Endothelial cell of umbilical vein (primary cell): ENCODE data around the gene C6orf58. TPM values are rescaled to one million over a fixed set of nuclear protein-coding genes. Genes with fewer than 3 reads are reported as not detected.

ENCODE experiments used
- BruUV-seq: library from RNA; stranded (reverse); fragments of 400-500 nt; replicated peaks from 2 replicates; lab custom pipeline; 2021; lab: Mats Ljungman, UMichigan
- CTCF ChIA-PET: fragments of 300-600, 350-600 bp; sonication (Branson Sonifier 250); formaldehyde crosslinking; loops from one replicate; lab custom pipeline; 2021; ENCODE audit warnings: antibody characterized with exemption, inconsistent platforms; lab: Charles Lee
- POLR2A ChIA-PET: fragments of 300-600, 350-600 bp; sonication (Branson Sonifier 250); formaldehyde crosslinking; loops from one replicate; lab custom pipeline; 2021; ENCODE audit warnings: antibody characterized with exemption, inconsistent platforms; lab: Charles Lee
- DNase-seq: peaks from one replicate; pipeline ENCODE4 v3.0.0-alpha.2; 2011; ENCODE audit warnings: low read depth, low spot score
- FAIRE-seq: peaks from 2 replicates; lab custom pipeline; 2011; peaks lifted over from hg19 to GRCh38; lab: Jason Lieb, UNC
- H2AFZ ChIP-seq: 2 replicates; pipeline ENCODE4 v1.6.0; 2012; ENCODE audit warnings: low read depth, low read length, control low read depth, inconsistent platforms
- H3K27ac ChIP-seq: 2 replicates; pipeline ENCODE4 v1.5.1; 2011; ENCODE audit warnings: low read depth, mild to moderate bottlenecking, control low read depth, low read length, moderate library complexity; ENCODE audit not compliant: insufficient read depth
- H3K27me3 ChIP-seq, 2 experiments: 2 replicates each; pipeline versions ENCODE4 v1.6.0 to v1.6.1; 2011; ENCODE audit warnings: low read length in 2 of 2, mixed read lengths in 1 of 2; ENCODE audit not compliant: control insufficient read depth in 2 of 2, insufficient read depth in 2 of 2
- H3K36me3 ChIP-seq, 2 experiments: 2 replicates in 1 of 2; 3 replicates in 1 of 2; pipeline ENCODE4 v1.5.1; 2011; ENCODE audit warnings: low read length in 2 of 2, mild to moderate bottlenecking in 1 of 2, moderate library complexity in 1 of 2; ENCODE audit not compliant: control insufficient read depth in 2 of 2, insufficient read depth in 2 of 2; ENCODE audit errors: extremely low read depth in 1 of 2
- H3K4me1 ChIP-seq: 3 replicates; pipeline ENCODE4 v1.5.1; 2011; ENCODE audit warnings: mild to moderate bottlenecking, low read length; ENCODE audit not compliant: control insufficient read depth, insufficient read depth; ENCODE audit errors: extremely low read depth
- H3K4me2 ChIP-seq: 2 replicates; pipeline ENCODE4 v1.6.1; 2011; ENCODE audit warnings: low read length, control low read depth, mixed read lengths; ENCODE audit not compliant: insufficient read depth
- H3K4me3 ChIP-seq, 3 experiments: fragments of 200-600 bp in 1 of 3; sonication (generic), shearing (Covaris generic) in 1 of 3; replicated peaks in 1 of 3; 2 replicates each; pipeline ENCODE4 v1.5.1; 2011 to 2016; ENCODE audit warnings: control low read depth in 3 of 3, low read length in 3 of 3, mild to moderate bottlenecking in 2 of 3, inconsistent platforms in 1 of 3, low read depth in 1 of 3, moderate library complexity in 1 of 3; ENCODE audit not compliant: insufficient read depth in 1 of 3
- H3K79me2 ChIP-seq: 2 replicates; pipeline ENCODE4 v1.6.0; 2012; ENCODE audit warnings: low read length, inconsistent platforms; ENCODE audit not compliant: control insufficient read depth, insufficient read depth
- H3K9ac ChIP-seq: replicated peaks from 2 replicates; pipeline ENCODE3; 2011; ENCODE audit warnings: low read length, control low read depth; ENCODE audit not compliant: insufficient read depth; ENCODE audit errors: extremely low read depth
- H3K9me1 ChIP-seq: replicated peaks from 3 replicates; pipeline ENCODE4 v1.6.0; 2011; ENCODE audit warnings: mild to moderate bottlenecking, low read length; ENCODE audit not compliant: control insufficient read depth, insufficient read depth; ENCODE audit errors: extremely low read depth
- H3K9me3 ChIP-seq: replicated peaks from 2 replicates; pipeline ENCODE4 v1.5.1; 2012; ENCODE audit warnings: low read length, inconsistent platforms; ENCODE audit not compliant: control insufficient read depth, insufficient read depth
- H4K20me1 ChIP-seq: replicated peaks from 2 replicates; pipeline ENCODE3; 2011; ENCODE audit warnings: mild to moderate bottlenecking, low read length; ENCODE audit not compliant: control insufficient read depth, insufficient read depth; ENCODE audit errors: extremely low read depth
- EZH2 ChIP-seq: IDR thresholded peaks from 2 replicates; pipeline ENCODE4 v1.6.1; 2012; ENCODE audit warnings: borderline replicate concordance, low read depth, mild to moderate bottlenecking, moderate library complexity, low read length, inconsistent platforms; ENCODE audit not compliant: severe bottlenecking
- FOS ChIP-seq: IDR thresholded peaks from 2 replicates; pipeline ENCODE4 v1.6.1; 2011; ENCODE audit warnings: mild to moderate bottlenecking, low read length, moderate library complexity, borderline replicate concordance; ENCODE audit not compliant: insufficient read depth
- GATA2 ChIP-seq: IDR thresholded peaks from 2 replicates; pipeline ENCODE4 v1.7.0; 2011; ENCODE audit warnings: low read depth, mild to moderate bottlenecking, moderate library complexity, mixed read lengths, low read length; ENCODE audit not compliant: insufficient read length, insufficient read depth
- JUN ChIP-seq: IDR thresholded peaks from 2 replicates; pipeline ENCODE4 v1.6.1; 2011; ENCODE audit warnings: borderline replicate concordance, low read depth; ENCODE audit not compliant: insufficient read length, insufficient read depth
- MAX ChIP-seq: IDR thresholded peaks from 2 replicates; pipeline ENCODE4 v1.6.1; 2011; ENCODE audit not compliant: insufficient read depth, insufficient read length
- MYC ChIP-seq: IDR thresholded peaks from one replicate; pipeline ENCODE4 v1.6.1; 2011; ENCODE audit warnings: mild to moderate bottlenecking, low read depth, low read length
- POLR2A ChIP-seq: IDR thresholded peaks from 2 replicates; pipeline ENCODE4 v1.6.1; 2012; ENCODE audit warnings: low read depth, mild to moderate bottlenecking, control low read depth, low read length
- POLR2AphosphoS5 ChIP-seq: IDR thresholded peaks from 2 replicates; pipeline ENCODE4 v1.6.1; 2012; ENCODE audit warnings: low read depth, mild to moderate bottlenecking, control low read depth, low read length, moderate library complexity; ENCODE audit not compliant: insufficient read depth
- dilution Hi-C: fragments of 300-500 bp; cut with MboI; formaldehyde crosslinking; loops from one replicate; pipeline ENCODE4 v1.15.0; 2019; ENCODE audit warnings: low sequenced_read_pairs; ENCODE audit not compliant: extremely low pct_ligation_motif_present
- intact Hi-C: fragments of 100-400 bp; cut with micrococcal nuclease; formaldehyde crosslinking; loops from one replicate; pipeline ENCODE4 v1.10.0; 2022
- polyA plus RNA-seq, 4 experiments: library from polyadenylated mRNA; depleted of rRNA in 3 of 4; stranded (reverse) in 3 of 4; unstranded in 1 of 4; fragments of >200 nt; gene quantifications; 2 replicates each; pipeline versions ENCODE4 v1.2.1 to v1.2.3, GENCODE V29; 2011 to 2012; ENCODE audit warnings: missing spikeins in 1 of 4
- total RNA-seq: library from RNA; stranded (reverse); gene quantifications from 2 replicates; pipeline ENCODE4 v1.2.3, GENCODE V29; 2021
- TF ChIP-seq, protein P1 (sequence below), 2 donors: IDR thresholded peaks; 1 replicate in 1 of 2; 2 replicates in 1 of 2; pipeline ENCODE4 v1.5.1; 2011; ENCODE audit warnings: low read length in 2 of 2, mild to moderate bottlenecking in 2 of 2, moderate library complexity in 2 of 2, control low read depth in 1 of 2, inconsistent platforms in 1 of 2, low read depth in 1 of 2; ENCODE audit not compliant: insufficient read depth in 1 of 2; ENCODE audit errors: extremely low read depth in 1 of 2

Gene C6orf58
- total and polyA plus RNA-seq, 2 donors (not counting 3 experiments of a cell fraction or from before 2014, with no cell fraction given), result not detected

- FAIRE-seq, result no peak
These were observed 10.9 kb downstream of the C6orf58 start for GRCh38 chr6:127587875-127588274.

More at GRCh38 chr6:127587875-127588274, 10.9 kb downstream of the C6orf58 start:
- ChIA-PET POLR2A (no interaction called here), CTCF (interaction anchor here (0.6 kb wide), 1 partner anchor 54 kb away, joined by 3 read pairs; no protein-coding TSS in a partner anchor)
- Histone ChIP-seq H3K4me1 (no peaks in the 10 kb centered on the region), H3K27me3 (peaks cover 2 to 8% of the 10 kb centered on the region in 2 experiments), H2AFZ (no peak overlapping the region), H3K4me3 (no peak overlapping the region), H4K20me1 (no peaks in the 10 kb centered on the region), H3K36me3 (no peaks in the 10 kb centered on the region), H3K79me2 (no peaks in the 10 kb centered on the region), H3K27ac (no peak overlapping the region), H3K9me3 (no peaks in the 10 kb centered on the region), H3K9me1 (no peaks in the 10 kb centered on the region), H3K4me2 (no peak overlapping the region), H3K9ac (no peak overlapping the region)
- no TSS peak for BruUV-seq
- TF ChIP-seq FOS (no peak), GATA2 (no peak), EZH2 (no peak), JUN (no peak), MYC (no peak), POLR2A (no peak), POLR2AphosphoS5 (no peak), MAX (no peak)
- TF ChIP-seq, protein P1, sequence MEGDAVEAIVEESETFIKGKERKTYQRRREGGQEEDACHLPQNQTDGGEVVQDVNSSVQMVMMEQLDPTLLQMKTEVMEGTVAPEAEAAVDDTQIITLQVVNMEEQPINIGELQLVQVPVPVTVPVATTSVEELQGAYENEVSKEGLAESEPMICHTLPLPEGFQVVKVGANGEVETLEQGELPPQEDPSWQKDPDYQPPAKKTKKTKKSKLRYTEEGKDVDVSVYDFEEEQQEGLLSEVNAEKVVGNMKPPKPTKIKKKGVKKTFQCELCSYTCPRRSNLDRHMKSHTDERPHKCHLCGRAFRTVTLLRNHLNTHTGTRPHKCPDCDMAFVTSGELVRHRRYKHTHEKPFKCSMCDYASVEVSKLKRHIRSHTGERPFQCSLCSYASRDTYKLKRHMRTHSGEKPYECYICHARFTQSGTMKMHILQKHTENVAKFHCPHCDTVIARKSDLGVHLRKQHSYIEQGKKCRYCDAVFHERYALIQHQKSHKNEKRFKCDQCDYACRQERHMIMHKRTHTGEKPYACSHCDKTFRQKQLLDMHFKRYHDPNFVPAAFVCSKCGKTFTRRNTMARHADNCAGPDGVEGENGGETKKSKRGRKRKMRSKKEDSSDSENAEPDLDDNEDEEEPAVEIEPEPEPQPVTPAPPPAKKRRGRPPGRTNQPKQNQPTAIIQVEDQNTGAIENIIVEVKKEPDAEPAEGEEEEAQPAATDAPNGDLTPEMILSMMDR (IDR thresholded peaks at IDR 0.05; ENCODE audit: extremely low read depth in 1 of 2, insufficient read depth in 1 of 2, low read depth in 1 of 2, low read length in 2 of 2), result no peak
- dilution Hi-C loops, result no loop called here
- no peak for DNase-seq
- intact Hi-C loops, result no loop called here
